ENCODE data around the gene CSMD2.
"Not testable (repeated sequence)": the region's sequence is repeated elsewhere in the genome, so short reads cannot be mapped to it uniquely, and the experiment has no call there.

CSMD2 gene

GRCh38 chr1:34101151-34101550 lies 63.9 kb downstream of the CSMD2 start:
- no peak for TF ChIP-seq CTCF (IDR thresholded peaks at IDR 0.05; ENCODE audit: control insufficient read depth, insufficient read depth, low read depth, low read length, missing control alignments)
- H3K4me3 ChIP-seq (ENCODE audit: control insufficient read depth, low read depth, low read length), result no peak overlapping the region
- DNase-seq (ENCODE audit: low read depth), result peak; percentile 61

- DNase-seq (ENCODE audit: low read depth), result no peak
Measured at GRCh38 chr1:34100332-34100731, 64.7 kb downstream of the CSMD2 start.

GRCh38 chr1:34092399-34092798 lies 72.6 kb downstream of the CSMD2 start:
- not testable (repeated sequence) for H3K4me3 ChIP-seq (ENCODE audit: control insufficient read depth, low read depth, low read length); DNase-seq (ENCODE audit: low read depth)

More at GRCh38 chr1:34100332-34100731, 64.7 kb downstream of the CSMD2 start:
- TF ChIP-seq CTCF (IDR thresholded peaks at IDR 0.05; ENCODE audit: control insufficient read depth, insufficient read depth, low read depth, low read length, missing control alignments), result no peak
- H3K4me3 ChIP-seq (ENCODE audit: control insufficient read depth, low read depth, low read length), result no peak overlapping the region

GRCh38 chr1:34089731-34090130 lies 75.3 kb downstream of the CSMD2 start:
- DNase-seq (ENCODE audit: low read depth), result no peak
- no peak for TF ChIP-seq CTCF (IDR thresholded peaks at IDR 0.05; ENCODE audit: control insufficient read depth, insufficient read depth, low read depth, low read length, missing control alignments)
- H3K4me3 ChIP-seq (ENCODE audit: control insufficient read depth, low read depth, low read length), result no peak overlapping the region

- no peak for DNase-seq (ENCODE audit: low read depth)
- no peak overlapping the region for H3K4me3 ChIP-seq (ENCODE audit: control insufficient read depth, low read depth, low read length)
- TF ChIP-seq CTCF (IDR thresholded peaks at IDR 0.05; ENCODE audit: control insufficient read depth, insufficient read depth, low read depth, low read length, missing control alignments), result no peak
Measured at GRCh38 chr1:34087986-34088385, 77.0 kb downstream of the CSMD2 start.

- no peak overlapping the region for H3K4me3 ChIP-seq (ENCODE audit: control insufficient read depth, low read depth, low read length)
Measured at GRCh38 chr1:34086561-34086960, 78.5 kb downstream of the CSMD2 start.

GRCh38 chr1:34083974-34084373 lies 81.1 kb downstream of the CSMD2 start:
- no peak for TF ChIP-seq CTCF (IDR thresholded peaks at IDR 0.05; ENCODE audit: control insufficient read depth, insufficient read depth, low read depth, low read length, missing control alignments)
- DNase-seq (ENCODE audit: low read depth), result no peak
- no peak overlapping the region for H3K4me3 ChIP-seq (ENCODE audit: control insufficient read depth, low read depth, low read length)

More at GRCh38 chr1:34086561-34086960, 78.5 kb downstream of the CSMD2 start:
- no peak for DNase-seq (ENCODE audit: low read depth)
- no peak for TF ChIP-seq CTCF (IDR thresholded peaks at IDR 0.05; ENCODE audit: control insufficient read depth, insufficient read depth, low read depth, low read length, missing control alignments)

GRCh38 chr1:34082085-34082670 lies 82.9 kb downstream of the CSMD2 start:
- not testable (repeated sequence) for DNase-seq (ENCODE audit: low read depth); H3K4me3 ChIP-seq (ENCODE audit: control insufficient read depth, low read depth, low read length)
